Ishikawa (cell line): ENCODE data around the gene F2RL2.

Experiments used
- EGR1 ChIP-seq: IDR thresholded peaks from 2 replicates; pipeline ENCODE4 v1.6.1; 2012
- RAD21 ChIP-seq: IDR thresholded peaks from 2 replicates; pipeline ENCODE4 v1.6.1; 2012; ENCODE audit warnings: low read depth
- TCF12 ChIP-seq: IDR thresholded peaks from 2 replicates; pipeline ENCODE4 v1.6.1; 2012; ENCODE audit warnings: low read depth
- YY1 ChIP-seq: IDR thresholded peaks from 2 replicates; pipeline ENCODE4 v1.6.1; 2012; ENCODE audit warnings: low read depth
- TF ChIP-seq, protein P1 (sequence below): IDR thresholded peaks from 2 replicates; pipeline ENCODE4 v1.6.1; 2012

DNA sequence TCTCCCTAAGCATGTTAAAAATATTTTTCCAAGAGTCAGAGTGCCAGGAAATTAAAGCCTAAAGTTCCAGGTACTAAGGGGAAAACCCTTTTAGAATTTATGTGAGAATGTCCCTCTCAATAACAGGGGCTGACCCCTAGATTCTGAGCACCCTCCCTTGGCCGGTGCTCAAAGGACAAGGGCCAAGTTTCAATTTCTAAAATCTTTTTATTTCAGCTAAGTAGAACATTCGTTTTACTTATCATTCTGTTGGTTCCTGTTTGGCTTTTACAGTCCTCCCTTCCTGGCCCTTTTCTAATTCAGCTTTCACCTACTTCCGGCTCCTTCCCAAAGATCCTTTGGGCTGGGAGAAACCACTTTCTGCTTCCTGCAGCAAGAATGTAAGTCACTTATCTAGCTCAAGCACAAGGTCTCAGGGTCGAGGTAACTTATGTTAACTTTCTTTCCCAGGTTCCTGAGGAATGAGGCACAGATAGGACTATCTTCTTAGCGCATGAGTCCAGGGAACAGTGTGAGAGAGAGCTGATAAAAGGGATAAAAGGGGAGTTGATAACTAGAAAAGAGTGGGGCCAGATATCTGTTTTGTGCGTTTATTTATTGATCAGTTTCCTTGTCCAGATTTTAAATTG is 34.6 kb upstream of the F2RL2 start:
- TF ChIP-seq TCF12 = no peak
- TF ChIP-seq EGR1 = no peak
- no peak for TF ChIP-seq RAD21
- TF ChIP-seq, protein P1, sequence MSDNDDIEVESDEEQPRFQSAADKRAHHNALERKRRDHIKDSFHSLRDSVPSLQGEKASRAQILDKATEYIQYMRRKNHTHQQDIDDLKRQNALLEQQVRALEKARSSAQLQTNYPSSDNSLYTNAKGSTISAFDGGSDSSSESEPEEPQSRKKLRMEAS = no peak
- no peak for TF ChIP-seq YY1
